OCI-LY7 (cell line): ENCODE data around the gene PRRG3. TPM values are rescaled to one million over a fixed set of nuclear protein-coding genes. Genes with fewer than 3 reads are reported as not detected.

Experiments used
- BruUV-seq: library from RNA; stranded (reverse); fragments of 400-500 nt; replicated peaks from 2 replicates; lab custom pipeline; 2021; lab: Mats Ljungman, UMichigan
- CTCF ChIA-PET: fragments of 300-600 bp; sonication (Branson Sonifier 250); formaldehyde crosslinking; loops from one replicate; lab custom pipeline; 2022; ENCODE audit warnings: antibody characterized with exemption; ENCODE audit not compliant: unreplicated experiment; lab: Charles Lee
- POLR2A ChIA-PET: fragments of 300-600 bp; sonication (Branson Sonifier 250); formaldehyde crosslinking; loops from one replicate; lab custom pipeline; 2022; ENCODE audit warnings: antibody characterized with exemption; lab: Charles Lee
- DNase-seq: peaks from one replicate; pipeline ENCODE4 v3.0.0-alpha.2; 2015; ENCODE audit warnings: low spot score
- H2AFZ ChIP-seq: fragments of 200-600 bp; sonication (generic), shearing (Covaris generic); 2 replicates; pipeline ENCODE4 v1.6.1; 2014; ENCODE audit warnings: mild to moderate bottlenecking, antibody characterized with exemption, low read length, moderate library complexity
- H3K27ac ChIP-seq: fragments of 200-600 bp; sonication (generic); 2 replicates; pipeline ENCODE4 v1.5.1; 2014; ENCODE audit warnings: mixed run types, low read depth, mild to moderate bottlenecking, moderate library complexity, low read length, inconsistent platforms; ENCODE audit not compliant: poor library complexity, severe bottlenecking
- H3K36me3 ChIP-seq: fragments of 200-600 bp; sonication (generic); 2 replicates; pipeline ENCODE4 v1.6.1; 2014; ENCODE audit warnings: mild to moderate bottlenecking, antibody characterized with exemption, low read length, moderate library complexity, mixed read lengths; ENCODE audit not compliant: insufficient read depth
- H3K4me1 ChIP-seq: fragments of 200-600 bp; sonication (generic); 2 replicates; pipeline ENCODE4 v1.5.1; 2014; ENCODE audit warnings: mild to moderate bottlenecking, low read length; ENCODE audit not compliant: insufficient read depth, poor library complexity, severe bottlenecking
- H3K4me2 ChIP-seq: fragments of 200-600 bp; sonication (generic); 2 replicates; pipeline ENCODE4 v1.6.1; 2014; ENCODE audit warnings: mild to moderate bottlenecking, low read length
- H3K4me3 ChIP-seq: fragments of 200-600 bp; sonication (generic); 2 replicates; pipeline ENCODE4 v1.5.1; 2014; ENCODE audit warnings: mild to moderate bottlenecking, low read depth, low read length; ENCODE audit not compliant: poor library complexity, severe bottlenecking
- H3K79me2 ChIP-seq: fragments of 200-600 bp; sonication (generic); 2 replicates; pipeline ENCODE4 v1.6.1; 2016; ENCODE audit warnings: low read depth, mild to moderate bottlenecking, low read length, moderate library complexity, mixed read lengths; ENCODE audit not compliant: insufficient read depth
- H3K9me2 ChIP-seq: fragments of 200-600 bp; sonication (generic); 2 replicates; pipeline ENCODE4 v1.6.1; 2016; ENCODE audit warnings: mild to moderate bottlenecking, low read length, mixed read lengths; ENCODE audit not compliant: insufficient read depth
- H3K9me3 ChIP-seq: fragments of 200-600 bp; sonication (generic); 2 replicates; pipeline ENCODE4 v1.6.1; 2014; ENCODE audit warnings: mild to moderate bottlenecking, mixed run types, low read length, mixed read lengths
- H4K20me1 ChIP-seq: fragments of 200-600 bp; sonication (generic); 2 replicates; pipeline ENCODE4 v1.6.1; 2014; ENCODE audit warnings: mild to moderate bottlenecking, antibody characterized with exemption, low read length, moderate library complexity, mixed read lengths; ENCODE audit not compliant: insufficient read depth
- CTCF ChIP-seq: fragments of 200-600 bp; sonication (generic); conservative IDR thresholded peaks from 2 replicates; pipeline ENCODE4 v1.5.1; 2014; ENCODE audit warnings: mild to moderate bottlenecking, antibody characterized with exemption, low read length, moderate library complexity, mixed read lengths
- EZH2phosphoT487 ChIP-seq: fragments of 200-600 bp; sonication (generic); IDR thresholded peaks from 2 replicates; pipeline ENCODE4 v1.6.1; 2018; ENCODE audit warnings: low read depth, borderline replicate concordance, mild to moderate bottlenecking, mixed run types, antibody characterized with exemption, low read length, moderate library complexity, mixed read lengths
- intact Hi-C: fragments of 100-400 bp; cut with micrococcal nuclease; formaldehyde crosslinking; loops from one replicate; pipeline ENCODE4 v1.10.0; 2022; ENCODE audit not compliant: unreplicated experiment
- total RNA-seq, 2 experiments: library from RNA; depleted of rRNA in 1 of 2; stranded (reverse); fragments of >200 nt in 1 of 2; shearing (Covaris generic) in 1 of 2; gene quantifications; 2 replicates each; pipeline ENCODE4 v1.2.3, GENCODE V29; 2014 to 2022

Gene PRRG3
- total RNA-seq, 2 experiments from 2014 or later, result not detected

- intact Hi-C loops, result no loop called here
- Histone ChIP-seq H3K9me3 (no peaks in the 10 kb centered on the region), H3K36me3 (no peaks in the 10 kb centered on the region), H3K9me2 (no peaks in the 10 kb centered on the region), H3K27ac (no peak overlapping the region), H3K4me3 (no peak overlapping the region), H3K4me2 (no peak overlapping the region), H2AFZ (no peak overlapping the region), H4K20me1 (no peaks in the 10 kb centered on the region), H3K79me2 (no peaks in the 10 kb centered on the region), H3K4me1 (no peaks in the 10 kb centered on the region)
- no TSS peak for BruUV-seq
- ChIA-PET CTCF (no interaction called here), POLR2A (no interaction called here)
- no peak for DNase-seq
- no peak for TF ChIP-seq CTCF
- no peak for TF ChIP-seq EZH2phosphoT487
Measured at GRCh38 chrX:151700581-151700980, 5.3 kb downstream of the PRRG3 start.

- no peak for TF ChIP-seq CTCF
- no peak for TF ChIP-seq EZH2phosphoT487
- intact Hi-C loops, result no loop called here
- H3K4me2 ChIP-seq, result no peak overlapping the region
- no TSS peak for BruUV-seq
- no peaks in the 10 kb centered on the region for H3K9me3 ChIP-seq
- no peak for DNase-seq
- H3K4me1 ChIP-seq, result no peaks in the 10 kb centered on the region
- ChIA-PET POLR2A (no interaction called here), CTCF (no interaction called here)
- H3K79me2 ChIP-seq, result no peaks in the 10 kb centered on the region
- H3K36me3 ChIP-seq, result no peaks in the 10 kb centered on the region
- H4K20me1 ChIP-seq, result no peaks in the 10 kb centered on the region
- no peak overlapping the region for H3K27ac ChIP-seq
- H3K4me3 ChIP-seq, result no peak overlapping the region
- no peaks in the 10 kb centered on the region for H3K9me2 ChIP-seq
- no peak overlapping the region for H2AFZ ChIP-seq
Measured at GRCh38 chrX:151701071-151701470, 5.8 kb downstream of the PRRG3 start.

GRCh38 chrX:151701531-151701930, 6.3 kb downstream of the PRRG3 start:
- H4K20me1 ChIP-seq, result no peaks in the 10 kb centered on the region
- no peak overlapping the region for H2AFZ ChIP-seq
- no peak for DNase-seq
- no peak overlapping the region for H3K4me2 ChIP-seq
- intact Hi-C loops, result no loop called here
- no peak for TF ChIP-seq CTCF
- no peak for TF ChIP-seq EZH2phosphoT487
- ChIA-PET CTCF (no interaction called here), POLR2A (no interaction called here)
- H3K36me3 ChIP-seq, result no peaks in the 10 kb centered on the region
- no TSS peak for BruUV-seq
- no peaks in the 10 kb centered on the region for H3K4me1 ChIP-seq
- no peaks in the 10 kb centered on the region for H3K9me3 ChIP-seq
- H3K4me3 ChIP-seq, result no peak overlapping the region
- no peak overlapping the region for H3K27ac ChIP-seq
- no peaks in the 10 kb centered on the region for H3K79me2 ChIP-seq
- no peaks in the 10 kb centered on the region for H3K9me2 ChIP-seq
